Smooth muscle cell (in vitro differentiated cells): ENCODE data around the gene MAPK11. TPM values are rescaled to one million over a fixed set of nuclear protein-coding genes. Genes with fewer than 3 reads are reported as not detected.
A peak's percentile ranks its signal among the peaks of the same experiment; 100 is the strongest.

ENCODE experiments used
- DNase-seq: peaks from one replicate; lab custom pipeline; 2025; ENCODE audit not compliant: unreplicated experiment; lab: John Stamatoyannopoulos, UW
- H2AFZ ChIP-seq: fragments of 200-600 bp; sonication (generic); 2 replicates; pipeline ENCODE4 v1.6.0; 2016; ENCODE audit warnings: antibody characterized with exemption, low read depth, mild to moderate bottlenecking
- H3F3A ChIP-seq: fragments of 200-600 bp; sonication (generic); 2 replicates; pipeline ENCODE4 v1.6.0; 2017; ENCODE audit warnings: antibody characterized with exemption, low read depth
- H3K27ac ChIP-seq: fragments of 200-600 bp; sonication (generic); 2 replicates; pipeline ENCODE4 v1.5.1; 2016; ENCODE audit warnings: low read depth, mild to moderate bottlenecking
- H3K27me3 ChIP-seq: fragments of 200-600 bp; sonication (generic); 2 replicates; pipeline ENCODE4 v1.6.1; 2016; ENCODE audit warnings: low read depth, mild to moderate bottlenecking
- H3K36me3 ChIP-seq: fragments of 200-600 bp; sonication (generic); 2 replicates; pipeline ENCODE4 v1.5.1; 2016; ENCODE audit warnings: low read depth
- H3K4me1 ChIP-seq: fragments of 200-600 bp; sonication (generic); 2 replicates; pipeline ENCODE4 v1.5.1; 2016; ENCODE audit warnings: low read depth
- H3K4me2 ChIP-seq: fragments of 200-600 bp; sonication (generic); 2 replicates; pipeline ENCODE4 v1.6.0; 2016; ENCODE audit warnings: mild to moderate bottlenecking
- H3K4me3 ChIP-seq: fragments of 200-600 bp; sonication (generic); 2 replicates; pipeline ENCODE4 v1.5.1; 2016; ENCODE audit warnings: mild to moderate bottlenecking
- H3K79me2 ChIP-seq: fragments of 200-600 bp; sonication (generic); 2 replicates; pipeline ENCODE4 v1.6.0; 2016; ENCODE audit warnings: low read depth, mild to moderate bottlenecking
- H3K9ac ChIP-seq: fragments of 200-600 bp; sonication (generic); 2 replicates; pipeline ENCODE4 v1.6.0; 2016; ENCODE audit warnings: low read depth
- H3K9me3 ChIP-seq: fragments of 200-600 bp; sonication (generic); replicated peaks from 2 replicates; pipeline ENCODE4 v1.5.1; 2016; ENCODE audit warnings: low read depth
- H4K20me1 ChIP-seq: fragments of 200-600 bp; sonication (generic); 2 replicates; pipeline ENCODE4 v1.6.0; 2016; ENCODE audit warnings: low read depth
- WGBS: methylation state at CpG from one replicate; pipeline ENCODE4 v1.1.7; 2016; ENCODE audit warnings: low lambda C conversion rate; 5-methylcytosine and 5-hydroxymethylcytosine counted together
- polyA plus RNA-seq: library from polyadenylated mRNA; unstranded; fragments of >200 nt; fragmentation: Nextera tagmentation; extraction: Ambion mirVana; gene quantifications from 2 replicates; pipeline ENCODE4 v1.2.1, GENCODE V29; 2016
- total RNA-seq: library from RNA; depleted of rRNA; stranded (reverse); fragments of >200 nt; gene quantifications from 2 replicates; pipeline ENCODE4 v1.2.3, GENCODE V29; 2014
- TF ChIP-seq, protein P1 (sequence below): fragments of 200-600 bp; sonication (generic); IDR thresholded peaks from 2 replicates; pipeline ENCODE4 v1.5.1; 2017; ENCODE audit warnings: borderline replicate concordance, mild to moderate bottlenecking, antibody characterized with exemption; ENCODE audit not compliant: insufficient read depth, poor library complexity, severe bottlenecking

MAPK11 gene
- total and polyA plus RNA-seq, 2 experiments from 2014 or later: 0.65 to 4.2 TPM

DNA sequence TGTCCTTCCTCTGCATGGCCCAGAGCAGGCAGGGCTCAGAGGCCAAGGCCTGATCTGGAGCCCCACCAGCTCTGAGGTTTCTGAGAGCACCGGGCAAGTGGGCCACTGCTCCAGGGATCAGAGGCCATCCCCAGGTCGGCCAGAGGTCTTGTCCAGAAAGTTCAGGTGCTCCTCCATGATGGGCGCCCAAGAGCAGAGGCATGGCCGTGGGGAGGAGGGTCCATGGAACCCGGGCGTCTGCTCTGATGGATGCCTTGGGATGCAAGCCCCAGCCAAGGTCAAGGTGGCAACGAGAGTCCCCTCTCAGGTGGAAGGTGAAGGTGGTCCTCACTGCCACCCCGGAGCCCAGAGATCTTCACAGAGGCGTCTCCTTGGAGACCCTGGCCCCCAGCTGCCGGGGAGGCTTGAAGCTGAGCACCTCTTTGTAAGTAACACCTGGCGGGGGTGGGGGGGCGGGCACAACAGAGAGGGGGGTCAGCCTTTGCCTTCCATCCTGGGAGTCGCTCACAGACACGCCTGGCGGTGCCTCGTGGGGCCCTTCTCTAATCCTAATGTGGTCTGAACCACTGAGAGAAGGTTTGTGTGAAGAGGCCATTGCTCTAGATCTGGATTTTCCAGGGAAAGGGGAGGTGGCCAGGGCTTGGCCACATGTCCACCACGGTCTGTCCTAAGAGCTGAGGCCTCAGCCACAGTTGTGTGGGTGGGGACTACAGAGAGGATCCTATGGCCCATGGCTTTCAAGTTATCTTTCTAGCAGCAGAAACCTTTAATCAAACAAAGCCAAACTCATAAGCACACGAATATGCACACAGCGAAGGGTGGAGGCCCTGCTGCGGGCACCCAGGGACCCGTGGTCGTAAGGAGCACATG is 16.9 kb downstream of the MAPK11 start:
- Histone ChIP-seq H3K9ac (no peak overlapping the region), H3F3A (peaks cover 26% of the 10 kb centered on the region), H3K4me2 (no peak overlapping the region), H3K27me3 (no peaks in the 10 kb centered on the region), H3K4me1 (peaks cover 9% of the 10 kb centered on the region), H3K9me3 (no peaks in the 10 kb centered on the region), H3K27ac (no peak overlapping the region), H4K20me1 (peaks cover 7% of the 10 kb centered on the region), H3K4me3 (no peak overlapping the region), H2AFZ (no peak overlapping the region), H3K36me3 (no peaks in the 10 kb centered on the region), H3K79me2 (no peaks in the 10 kb centered on the region)
- 92% methylated on average over 22 of the region's 22 CpGs for WGBS
- TF ChIP-seq, protein P1, sequence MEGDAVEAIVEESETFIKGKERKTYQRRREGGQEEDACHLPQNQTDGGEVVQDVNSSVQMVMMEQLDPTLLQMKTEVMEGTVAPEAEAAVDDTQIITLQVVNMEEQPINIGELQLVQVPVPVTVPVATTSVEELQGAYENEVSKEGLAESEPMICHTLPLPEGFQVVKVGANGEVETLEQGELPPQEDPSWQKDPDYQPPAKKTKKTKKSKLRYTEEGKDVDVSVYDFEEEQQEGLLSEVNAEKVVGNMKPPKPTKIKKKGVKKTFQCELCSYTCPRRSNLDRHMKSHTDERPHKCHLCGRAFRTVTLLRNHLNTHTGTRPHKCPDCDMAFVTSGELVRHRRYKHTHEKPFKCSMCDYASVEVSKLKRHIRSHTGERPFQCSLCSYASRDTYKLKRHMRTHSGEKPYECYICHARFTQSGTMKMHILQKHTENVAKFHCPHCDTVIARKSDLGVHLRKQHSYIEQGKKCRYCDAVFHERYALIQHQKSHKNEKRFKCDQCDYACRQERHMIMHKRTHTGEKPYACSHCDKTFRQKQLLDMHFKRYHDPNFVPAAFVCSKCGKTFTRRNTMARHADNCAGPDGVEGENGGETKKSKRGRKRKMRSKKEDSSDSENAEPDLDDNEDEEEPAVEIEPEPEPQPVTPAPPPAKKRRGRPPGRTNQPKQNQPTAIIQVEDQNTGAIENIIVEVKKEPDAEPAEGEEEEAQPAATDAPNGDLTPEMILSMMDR: no peak
- no peak for DNase-seq

DNA sequence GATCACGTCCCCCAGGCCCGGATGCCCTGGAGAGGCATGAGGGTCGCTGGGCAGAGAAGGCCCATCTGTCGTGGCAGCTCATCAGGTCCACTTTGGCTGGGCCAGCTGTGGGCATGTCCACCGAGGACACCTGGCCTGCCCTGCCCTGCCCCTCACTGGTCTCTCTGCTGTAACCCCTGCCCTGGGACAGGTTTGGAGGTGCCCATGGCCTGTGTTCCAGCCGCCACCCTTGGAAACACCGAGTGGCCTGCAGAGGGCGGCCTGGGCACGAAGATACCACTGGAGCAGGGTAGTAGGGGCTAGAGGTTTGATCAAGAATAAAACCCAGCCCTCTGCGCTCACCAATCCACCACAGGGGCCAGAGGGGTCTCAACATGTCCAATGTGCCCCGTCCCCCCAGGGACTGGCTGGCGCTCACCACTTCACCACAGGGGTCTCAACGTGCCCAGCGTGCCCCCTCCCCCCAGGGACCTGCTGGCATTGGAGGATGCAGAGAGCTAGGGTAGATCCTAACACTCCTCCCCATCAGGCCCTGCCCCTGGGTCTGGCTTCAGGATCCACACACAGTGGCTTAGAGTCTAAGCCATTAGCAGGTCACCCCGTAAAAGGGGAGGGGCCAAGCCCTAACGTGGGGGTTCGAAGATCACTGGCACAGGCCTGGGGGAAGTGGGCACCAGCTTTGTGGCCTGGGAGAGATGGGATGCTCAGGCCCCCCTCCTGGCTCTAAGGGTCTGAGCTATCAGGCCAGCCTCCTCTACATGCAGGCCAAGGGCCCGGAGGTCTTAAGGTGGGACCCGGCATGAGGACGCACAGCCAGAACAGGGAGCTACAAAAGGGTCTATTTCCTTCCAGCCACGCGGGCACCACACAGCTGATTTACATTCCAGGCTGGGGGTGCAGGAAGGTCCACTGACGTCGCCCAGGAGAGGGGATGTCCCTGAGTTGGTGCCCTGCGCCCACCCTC is 17.8 kb downstream of the MAPK11 start:
- Histone ChIP-seq H3K27ac (no peak overlapping the region), H3F3A (peaks cover 26% of the 10 kb centered on the region), H3K36me3 (no peaks in the 10 kb centered on the region), H3K4me1 (peaks cover 9% of the 10 kb centered on the region), H3K4me3 (no peak overlapping the region), H2AFZ (no peak overlapping the region), H3K4me2 (no peak overlapping the region), H4K20me1 (peaks cover 7% of the 10 kb centered on the region), H3K9ac (no peak overlapping the region), H3K79me2 (no peaks in the 10 kb centered on the region), H3K27me3 (no peaks in the 10 kb centered on the region), H3K9me3 (no peaks in the 10 kb centered on the region)
- 65% methylated on average over 25 of the region's 25 CpGs for WGBS
- peak; percentile 23 for DNase-seq
- TF ChIP-seq, protein P1: peak; percentile 59

DNA sequence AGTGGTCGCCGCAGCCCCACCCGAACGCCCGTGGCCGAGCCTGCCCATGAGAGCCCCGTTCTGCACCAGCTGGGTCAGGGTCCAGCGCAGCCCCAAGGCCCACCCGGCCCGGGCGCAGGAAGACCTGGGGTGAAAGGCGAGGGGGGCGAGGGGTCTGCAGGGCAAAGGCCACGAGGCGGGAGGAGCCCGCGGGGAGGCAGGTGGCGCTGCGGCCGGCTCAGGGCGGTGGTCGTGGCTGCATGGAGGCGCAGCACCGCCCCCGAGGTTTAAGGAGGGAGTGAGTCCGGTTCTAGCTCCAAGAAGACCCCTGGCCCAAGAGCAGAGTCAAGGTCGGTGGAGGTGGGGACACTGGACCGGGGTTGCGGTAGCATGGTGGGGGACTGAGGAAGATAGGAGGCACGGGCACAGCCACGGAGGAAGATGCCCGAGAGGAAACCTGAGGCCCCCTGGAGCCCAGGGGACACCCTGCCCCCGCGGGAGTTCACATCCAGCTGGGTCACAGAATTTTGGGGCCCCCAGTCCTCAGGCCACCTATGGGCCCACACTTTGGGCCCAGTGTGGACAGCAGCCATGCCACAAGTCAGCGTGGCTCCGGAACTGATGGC is 18.6 kb downstream of the MAPK11 start:
- H3K79me2 ChIP-seq: no peaks in the 10 kb centered on the region
- no peak overlapping the region for H3K27ac ChIP-seq
- WGBS: 19% methylated on average over 29 of the region's 36 CpGs
- peak overlapping the region; percentile 97 for H3K4me2 ChIP-seq
- H3K27me3 ChIP-seq: no peaks in the 10 kb centered on the region
- peaks cover 7% of the 10 kb centered on the region for H4K20me1 ChIP-seq
- H3K4me3 ChIP-seq: peak overlapping the region; percentile 70
- no peak overlapping the region for H3K9ac ChIP-seq
- H3K4me1 ChIP-seq: peaks cover 9% of the 10 kb centered on the region
- H3K36me3 ChIP-seq: no peaks in the 10 kb centered on the region
- TF ChIP-seq, protein P1: no peak
- no peak overlapping the region for H2AFZ ChIP-seq
- H3F3A ChIP-seq: peaks cover 26% of the 10 kb centered on the region
- H3K9me3 ChIP-seq: no peaks in the 10 kb centered on the region
- no peak for DNase-seq
